ENCODE measurements around the gene TBKBP1. TPM values are rescaled to one million over a fixed set of nuclear protein-coding genes. Genes with fewer than 3 reads are reported as not detected.

The TBKBP1 gene
- total RNA-seq, 1 experiment from 2014 or later, result 33.2 TPM

- Histone ChIP-seq H3K56ac (ENCODE audit: insufficient read length, low read depth, low read length) (no peak overlapping the region), H3K9ac (ENCODE audit: extremely low read depth, insufficient read length, low read length) (no peak overlapping the region), H3K18ac (ENCODE audit: insufficient read length, low read depth, low read length) (no peak overlapping the region), H3K27ac (ENCODE audit: insufficient read length, low read depth, low read length) (no peak overlapping the region), H3K27me3 (ENCODE audit: insufficient read depth, low read length) (no peaks in the 10 kb centered on the region), H4K91ac (ENCODE audit: insufficient read length, low read depth, low read length) (no peak overlapping the region), H3K23me2 (ENCODE audit: insufficient read length, low read depth, low read length, poor library complexity, severe bottlenecking) (no peaks in the 10 kb centered on the region), H2BK15ac (ENCODE audit: low read depth, low read length) (no peak overlapping the region), H3K4me1 (ENCODE audit: insufficient read depth, low read length) (peaks cover 11% of the 10 kb centered on the region; the same call in 1 of the 2 replicates), H3K14ac (ENCODE audit: insufficient read depth, low read length) (no peak overlapping the region), H2BK120ac (ENCODE audit: low read depth, low read length, poor library complexity, severe bottlenecking) (no peak overlapping the region), H2BK12ac (ENCODE audit: insufficient read length, low read depth, low read length) (no peak overlapping the region), H3K4ac (ENCODE audit: low read depth, low read length) (no peak overlapping the region), H2AK5ac (ENCODE audit: insufficient read length, low read length) (no peak overlapping the region), H3K4me2 (ENCODE audit: insufficient read depth, insufficient read length, low read length) (no peak overlapping the region), H2BK20ac (ENCODE audit: low read depth, low read length, poor library complexity, severe bottlenecking) (no peak overlapping the region), H3T11ph (ENCODE audit: low read length) (no peak overlapping the region), H2BK5ac (ENCODE audit: insufficient read length, low read length) (no peak overlapping the region), H2AFZ (ENCODE audit: low read length) (no peak overlapping the region), H3K79me2 (ENCODE audit: insufficient read depth, low read length) (no peaks in the 10 kb centered on the region), H3K9me3 (ENCODE audit: control insufficient read depth, low read depth, low read length) (no peaks in the 10 kb centered on the region), H3K79me1 (ENCODE audit: insufficient read depth, low read depth, low read length, poor library complexity, severe bottlenecking) (no peaks in the 10 kb centered on the region), H4K20me1 (ENCODE audit: control insufficient read depth, insufficient read depth, insufficient read length) (no peaks in the 10 kb centered on the region), H3K23ac (ENCODE audit: insufficient read length, low read depth, low read length) (no peak overlapping the region), H4K8ac (replicated peaks; ENCODE audit: insufficient read length, low read depth, low read length) (no peak overlapping the region), H4K5ac (ENCODE audit: insufficient read length, low read depth, low read length) (no peak overlapping the region)
- TF ChIP-seq CTCF (conservative IDR thresholded peaks at IDR 0.05), result no peak
- no peak overlapping the region for H3K4me3 Mint-ChIP-seq
- DNase-seq, result no peak
- H3K27me3 Mint-ChIP-seq (ENCODE audit: low read depth), result no peaks in the 10 kb centered on the region
- H3K27ac Mint-ChIP-seq, result peak overlapping the region in 2 of 3 experiments; percentile 88 to 90; a peak in 3 of 7 replicates
- peaks cover 35 to 37% of the 10 kb centered on the region in 2 experiments for H3K4me1 Mint-ChIP-seq
- no peaks in the 10 kb centered on the region; a peak in 1 of 5 replicates for H3K9me3 Mint-ChIP-seq
- H3K36me3 Mint-ChIP-seq (ENCODE audit: insufficient read depth in 1 of 3, low read depth in 3 of 3), result peaks cover 13 to 35% (median 29%) of the 10 kb centered on the region in 3 experiments; a peak in 6 of 7 replicates
These were observed 6.7 kb upstream of the TBKBP1 start for GRCh38 chr17:47687328-47687690.

Measured in H9 (cell line).